Measurements from ENCODE around the gene QRSL1.

- TF ChIP-seq, protein P1, sequence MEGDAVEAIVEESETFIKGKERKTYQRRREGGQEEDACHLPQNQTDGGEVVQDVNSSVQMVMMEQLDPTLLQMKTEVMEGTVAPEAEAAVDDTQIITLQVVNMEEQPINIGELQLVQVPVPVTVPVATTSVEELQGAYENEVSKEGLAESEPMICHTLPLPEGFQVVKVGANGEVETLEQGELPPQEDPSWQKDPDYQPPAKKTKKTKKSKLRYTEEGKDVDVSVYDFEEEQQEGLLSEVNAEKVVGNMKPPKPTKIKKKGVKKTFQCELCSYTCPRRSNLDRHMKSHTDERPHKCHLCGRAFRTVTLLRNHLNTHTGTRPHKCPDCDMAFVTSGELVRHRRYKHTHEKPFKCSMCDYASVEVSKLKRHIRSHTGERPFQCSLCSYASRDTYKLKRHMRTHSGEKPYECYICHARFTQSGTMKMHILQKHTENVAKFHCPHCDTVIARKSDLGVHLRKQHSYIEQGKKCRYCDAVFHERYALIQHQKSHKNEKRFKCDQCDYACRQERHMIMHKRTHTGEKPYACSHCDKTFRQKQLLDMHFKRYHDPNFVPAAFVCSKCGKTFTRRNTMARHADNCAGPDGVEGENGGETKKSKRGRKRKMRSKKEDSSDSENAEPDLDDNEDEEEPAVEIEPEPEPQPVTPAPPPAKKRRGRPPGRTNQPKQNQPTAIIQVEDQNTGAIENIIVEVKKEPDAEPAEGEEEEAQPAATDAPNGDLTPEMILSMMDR (IDR thresholded peaks at IDR 0.05) = no peak
- no peak for TF ChIP-seq POLR2A (IDR thresholded peaks at IDR 0.05)
Measured at GRCh38 chr6:106622412-106622811, 7.0 kb upstream of the QRSL1 start.

Data from body of pancreas (tissue), 4 donors.